GM18873 (cell line): Measurements from ENCODE around the gene NBEAL1.
"Not testable (repeated sequence)": the region's sequence is repeated elsewhere in the genome, so short reads cannot be mapped to it uniquely, and the experiment has no call there.

ENCODE experiments used
- ATAC-seq: cut with Tn5 transposase; IDR thresholded peaks from one replicate; pipeline ENCODE4 v1.9.1; 2021; ENCODE audit warnings: mild to moderate bottlenecking, moderate library complexity, moderate number of reproducible peaks; ENCODE audit not compliant: unreplicated experiment, low FRiP score

Gene NBEAL1

DNA sequence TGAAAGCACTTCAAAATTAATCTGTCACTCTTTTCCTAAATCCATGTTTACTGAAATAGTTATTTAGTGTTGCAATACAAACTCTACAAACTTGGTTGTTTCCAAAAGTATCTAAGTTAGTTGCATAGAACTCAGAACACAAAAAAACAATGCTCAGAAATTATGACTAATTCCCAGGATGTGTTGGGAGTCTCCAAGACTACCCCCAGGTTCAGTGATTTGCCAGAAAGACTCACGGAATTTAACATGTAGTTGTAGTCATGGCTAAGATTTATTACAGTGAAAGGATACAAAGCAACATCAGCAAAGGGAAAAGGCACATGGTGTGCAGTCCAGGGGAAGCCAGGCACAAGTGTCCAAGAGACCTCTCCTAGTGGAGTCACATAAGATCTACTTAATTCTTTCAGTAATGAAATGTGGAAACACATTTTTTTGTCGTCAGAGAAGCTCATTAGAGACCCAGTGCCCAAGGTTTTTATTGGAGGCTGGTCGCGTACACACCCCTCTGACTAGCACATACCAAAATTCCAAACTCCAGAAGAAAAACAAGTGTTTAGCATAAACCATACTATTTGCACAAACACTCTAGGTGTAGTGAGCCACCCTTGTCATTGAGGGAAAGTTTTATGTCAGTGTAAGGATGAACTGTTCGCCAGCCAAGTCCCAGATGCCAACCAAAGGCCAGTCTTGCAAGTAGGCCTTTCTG, 180.8 kb downstream of the NBEAL1 start:
- no peak for ATAC-seq

DNA sequence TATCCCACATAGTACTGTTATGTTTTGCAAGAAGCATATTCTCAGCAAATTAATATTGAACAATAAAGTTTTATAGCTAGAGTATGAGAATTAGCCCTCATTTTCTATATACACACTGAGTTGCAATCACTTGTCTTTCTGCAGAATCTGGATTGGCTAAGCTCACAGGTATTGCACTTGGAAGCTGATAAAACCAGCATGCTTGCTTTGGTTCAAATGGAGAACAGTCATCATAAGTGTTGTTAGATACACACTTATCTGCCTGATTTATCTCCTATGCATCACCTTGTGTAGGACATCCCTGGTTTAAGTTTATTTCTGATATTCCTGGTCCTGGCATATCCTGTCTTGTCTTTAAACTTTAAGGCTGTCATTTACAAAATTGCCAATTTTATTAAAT, 186.2 kb downstream of the NBEAL1 start:
- ATAC-seq: no peak

- no peak for ATAC-seq
These were observed 186.8 kb downstream of the NBEAL1 start for GRCh38 chr2:203201426-203201825.

- ATAC-seq: no peak
These were observed 194.9 kb downstream of the NBEAL1 start for GRCh38 chr2:203209538-203209937.

- ATAC-seq: no peak
These were observed 210.9 kb downstream of the NBEAL1 start for GRCh38 chr2:203225423-203226039.

DNA sequence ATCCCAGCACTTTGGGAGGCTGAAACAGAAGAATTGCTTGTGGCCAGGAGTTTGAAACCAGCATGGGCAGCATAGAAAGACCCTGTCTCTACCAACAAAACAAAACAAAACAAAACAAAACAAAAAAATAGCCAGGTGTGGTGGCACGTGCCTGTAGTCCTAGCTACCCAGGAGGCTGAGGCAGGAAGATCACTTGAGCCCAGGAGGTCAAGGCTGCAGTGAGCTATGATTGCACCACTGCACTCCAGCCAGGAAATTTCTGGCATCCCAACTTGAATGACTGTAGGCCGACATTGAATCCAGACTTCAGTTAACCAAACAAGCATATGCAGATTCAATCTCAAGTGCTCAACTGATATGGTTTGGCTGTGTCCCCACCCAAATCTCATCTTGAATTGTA, 215.0 kb downstream of the NBEAL1 start:
- not testable (repeated sequence) for ATAC-seq

GRCh38 chr2:203237346-203238238, 222.9 kb downstream of the NBEAL1 start:
- no peak for ATAC-seq

DNA sequence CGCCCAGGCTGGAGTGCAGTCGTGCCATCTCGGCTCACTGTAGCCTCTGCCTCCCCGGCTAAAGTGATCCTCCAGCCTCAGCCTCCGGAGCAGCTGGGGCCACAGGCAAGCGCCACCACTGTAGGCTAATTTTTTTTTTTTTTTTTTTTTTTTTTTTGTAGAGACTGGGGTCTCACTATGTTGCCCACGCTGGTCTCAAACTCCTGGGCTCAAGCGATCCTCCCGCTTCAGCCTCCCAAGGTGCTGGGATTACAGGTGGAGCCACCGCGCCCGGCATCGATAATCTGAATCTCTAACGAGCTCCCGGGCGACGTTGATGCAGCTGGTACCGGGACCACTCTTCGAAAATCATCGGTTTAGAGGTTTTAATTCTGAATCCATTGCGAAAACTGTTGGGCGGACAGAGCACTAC, 223.6 kb downstream of the NBEAL1 start:
- no peak for ATAC-seq

DNA sequence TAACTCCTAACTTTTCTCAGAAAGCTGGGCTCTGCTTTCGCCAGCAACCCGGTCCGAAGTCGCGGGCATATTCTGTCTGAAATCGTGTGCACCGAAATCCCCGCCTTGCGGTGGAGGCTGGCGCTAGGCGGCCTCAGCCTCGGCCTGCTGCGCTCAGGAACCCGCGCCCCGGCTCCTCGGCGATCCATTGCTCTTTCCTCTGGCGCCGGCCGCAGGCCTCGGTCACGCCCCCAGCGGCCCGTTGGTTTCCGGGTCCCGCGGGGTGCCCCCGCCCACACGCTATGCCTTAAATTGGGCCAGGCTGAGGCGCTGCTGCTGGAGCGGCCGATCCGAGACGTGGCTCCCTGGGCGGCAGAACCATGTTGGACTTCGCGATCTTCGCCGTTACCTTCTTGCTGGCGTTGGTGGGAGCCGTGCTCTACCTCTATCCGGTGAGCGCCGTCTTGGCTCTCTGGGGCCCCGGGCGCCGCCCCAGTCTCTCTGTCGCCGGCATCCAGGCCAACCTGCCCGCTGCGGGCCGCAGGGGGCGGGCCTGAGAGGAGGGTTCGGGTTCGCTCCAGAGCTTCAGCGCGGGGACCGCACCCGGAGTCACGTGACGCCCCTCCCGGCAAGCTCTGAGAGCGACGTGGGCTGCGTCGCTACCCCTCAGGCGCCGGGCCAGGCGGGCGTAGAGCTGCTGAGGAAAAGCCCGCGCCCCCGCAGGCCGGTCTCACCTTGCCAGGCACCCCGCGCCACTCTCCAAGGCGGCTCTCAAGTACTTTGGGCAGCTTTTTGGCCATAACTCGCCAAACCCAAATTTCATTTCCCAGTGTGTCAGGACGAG, 224.2 kb downstream of the NBEAL1 start, which contains the start of gene CYP20A1:
Gene CYP20A1 (plus strand): TSS at position 315 of the 823 bp plus-strand sequence. CDS start 45 bp downstream, at position 360.
- ATAC-seq: peak; percentile 80

DNA sequence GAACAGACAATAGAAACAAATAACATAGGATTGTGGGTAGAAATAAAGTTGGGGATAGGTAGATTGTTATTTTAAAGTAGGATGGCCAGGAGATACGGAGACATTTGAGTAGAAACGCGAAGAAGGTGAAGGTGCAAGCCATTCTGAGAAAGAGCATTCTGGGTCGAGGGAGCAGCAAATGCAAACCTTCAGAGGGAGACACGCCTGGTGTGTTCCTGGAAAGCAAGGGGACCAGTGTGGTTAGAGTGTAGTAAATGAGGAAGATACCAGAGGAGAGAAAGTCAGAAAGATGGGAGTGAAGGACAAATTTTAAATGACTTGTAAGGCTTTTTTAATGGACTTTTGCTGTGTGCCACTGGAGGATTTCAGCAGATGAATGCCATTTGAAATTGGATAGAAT, 225.8 kb downstream of the NBEAL1 start:
- ATAC-seq: no peak

- no peak for ATAC-seq
These were observed 227.8 kb downstream of the NBEAL1 start for GRCh38 chr2:203242518-203242917.

- no peak for ATAC-seq
These were observed 232.0 kb downstream of the NBEAL1 start for GRCh38 chr2:203246646-203247045.

DNA sequence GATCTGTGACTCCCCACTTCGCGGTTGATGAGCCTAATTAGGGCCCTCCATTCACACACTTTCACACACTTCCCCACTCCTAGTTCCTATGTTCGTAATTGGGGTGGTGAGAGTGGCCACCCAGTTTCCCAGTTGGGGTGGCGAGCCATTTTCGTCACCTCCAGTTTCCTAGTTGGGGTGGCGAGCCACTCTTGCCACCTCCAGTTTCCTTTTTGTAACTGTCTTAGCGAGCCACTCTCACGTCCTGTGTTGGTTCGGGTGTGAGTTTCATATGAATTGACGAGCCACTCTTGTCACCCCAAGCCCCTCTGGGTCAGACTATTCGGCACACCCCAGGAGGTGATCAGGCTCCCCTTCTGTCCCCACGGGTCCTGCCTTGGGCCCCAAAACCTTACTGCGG, 238.1 kb downstream of the NBEAL1 start:
- no peak for ATAC-seq

DNA sequence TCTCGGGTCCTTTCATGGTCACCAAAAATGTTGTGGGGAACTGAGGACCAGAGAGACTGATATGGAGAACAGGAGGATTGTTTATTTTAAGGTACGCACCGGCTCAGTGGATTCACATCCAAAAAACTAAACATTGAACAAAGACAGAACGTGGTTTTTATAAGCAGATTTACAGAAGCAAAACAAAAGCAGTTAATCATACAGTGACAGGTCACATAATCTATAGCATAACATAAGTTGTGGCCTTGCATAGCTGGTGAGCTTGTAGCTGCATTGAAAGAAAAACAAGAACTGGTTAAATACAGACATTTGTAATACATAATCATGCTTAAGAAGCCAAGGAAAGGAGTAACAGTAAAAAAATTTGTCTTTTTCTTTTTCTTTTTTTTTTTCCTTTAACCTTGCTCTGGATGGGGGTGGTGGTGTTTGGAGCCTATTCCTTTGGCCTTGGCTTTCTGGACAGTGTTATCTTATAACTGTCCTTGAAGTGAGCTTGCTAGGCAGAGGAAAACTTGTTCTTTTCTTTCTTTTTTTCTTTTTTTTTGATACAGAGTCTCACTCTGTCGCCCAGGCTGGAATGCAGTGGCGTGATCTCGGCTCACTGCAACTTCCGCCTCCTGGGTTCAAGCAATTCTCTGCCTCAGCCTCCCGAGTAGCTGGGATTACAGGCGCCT, 238.9 kb downstream of the NBEAL1 start:
- ATAC-seq: not testable (repeated sequence)

GRCh38 chr2:203261326-203262159, 246.9 kb downstream of the NBEAL1 start:
- ATAC-seq: no peak
